ENCODE data around the gene WWOX. TPM values are rescaled to one million over a fixed set of nuclear protein-coding genes. Genes with fewer than 3 reads are reported as not detected.

The WWOX gene
- polyA plus RNA-seq, 1 donor (not counting 4 experiments of a cell fraction or from before 2014, with no cell fraction given): 5.1 TPM

DNA sequence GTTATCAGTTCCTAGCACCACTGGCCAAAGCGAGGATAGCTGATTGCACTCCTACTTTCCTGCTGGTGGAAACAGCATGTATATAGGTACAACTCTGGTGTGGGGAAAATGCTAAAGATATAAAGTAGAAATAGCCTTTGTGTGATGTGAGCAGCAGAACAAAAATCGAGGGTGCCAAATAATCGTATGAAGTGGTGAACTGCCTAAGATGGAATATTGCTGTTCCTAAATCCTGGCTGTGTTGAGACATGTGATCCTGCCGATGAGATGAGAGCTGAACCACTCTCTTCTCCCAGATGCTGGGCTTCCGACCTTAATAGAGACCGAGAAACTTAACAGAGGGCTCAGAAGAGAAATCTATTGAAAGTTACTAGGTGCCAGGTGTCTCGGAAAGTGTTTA, 117.8 kb downstream of the WWOX start:
- no peaks in the 10 kb centered on the region for H3K79me2 ChIP-seq (ENCODE audit: control insufficient read depth, insufficient read depth, low read length)
- dilution Hi-C loops (cut with MboI; ENCODE audit: extremely low pct_ligation_motif_present, low sequenced_read_pairs): no loop called here
- no peaks in the 10 kb centered on the region for H3K9me1 ChIP-seq (ENCODE audit: control insufficient read depth, extremely low read depth, insufficient read depth, low read length)
- H3K9me3 ChIP-seq (ENCODE audit: control insufficient read depth, low read depth, low read length): no peaks in the 10 kb centered on the region
- TF ChIP-seq EZH2 (IDR thresholded peaks at IDR 0.05; ENCODE audit: low read length): no peak
- TF ChIP-seq, protein P1, sequence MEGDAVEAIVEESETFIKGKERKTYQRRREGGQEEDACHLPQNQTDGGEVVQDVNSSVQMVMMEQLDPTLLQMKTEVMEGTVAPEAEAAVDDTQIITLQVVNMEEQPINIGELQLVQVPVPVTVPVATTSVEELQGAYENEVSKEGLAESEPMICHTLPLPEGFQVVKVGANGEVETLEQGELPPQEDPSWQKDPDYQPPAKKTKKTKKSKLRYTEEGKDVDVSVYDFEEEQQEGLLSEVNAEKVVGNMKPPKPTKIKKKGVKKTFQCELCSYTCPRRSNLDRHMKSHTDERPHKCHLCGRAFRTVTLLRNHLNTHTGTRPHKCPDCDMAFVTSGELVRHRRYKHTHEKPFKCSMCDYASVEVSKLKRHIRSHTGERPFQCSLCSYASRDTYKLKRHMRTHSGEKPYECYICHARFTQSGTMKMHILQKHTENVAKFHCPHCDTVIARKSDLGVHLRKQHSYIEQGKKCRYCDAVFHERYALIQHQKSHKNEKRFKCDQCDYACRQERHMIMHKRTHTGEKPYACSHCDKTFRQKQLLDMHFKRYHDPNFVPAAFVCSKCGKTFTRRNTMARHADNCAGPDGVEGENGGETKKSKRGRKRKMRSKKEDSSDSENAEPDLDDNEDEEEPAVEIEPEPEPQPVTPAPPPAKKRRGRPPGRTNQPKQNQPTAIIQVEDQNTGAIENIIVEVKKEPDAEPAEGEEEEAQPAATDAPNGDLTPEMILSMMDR (optimal IDR thresholded peaks at IDR 0.05 in 1 of 3, IDR thresholded peaks at IDR 0.05 in 1 of 3, conservative IDR thresholded peaks at IDR 0.05 in 1 of 3; ENCODE audit: extremely low read depth in 1 of 3, insufficient read depth in 2 of 3, low read length in 3 of 3): no peak
- no peak overlapping the region for H3K9ac ChIP-seq (ENCODE audit: control insufficient read depth, extremely low read depth, insufficient read depth, low read length)
- H3K4me3 ChIP-seq (ENCODE audit: control insufficient read depth in 2 of 3, extremely low read depth in 1 of 3, insufficient read depth in 2 of 3, low read depth in 1 of 3, low read length in 3 of 3): no peak overlapping the region
- H3K36me3 ChIP-seq (ENCODE audit: control insufficient read depth in 2 of 2, extremely low read depth in 1 of 2, insufficient read depth in 2 of 2, low read length in 2 of 2): no peaks in the 10 kb centered on the region
- no peak overlapping the region for H3K27ac ChIP-seq (ENCODE audit: control insufficient read depth, insufficient read depth, low read length)
- H2AFZ ChIP-seq (ENCODE audit: control insufficient read depth, low read length): no peak overlapping the region
- FAIRE-seq (no peak), DNase-seq (ENCODE audit: low read depth, low spot score) (no peak)
- H3K4me1 ChIP-seq (ENCODE audit: control insufficient read depth, extremely low read depth, insufficient read depth, low read length): peaks cover 6% of the 10 kb centered on the region
- no peak overlapping the region for H3K4me2 ChIP-seq (ENCODE audit: control insufficient read depth, extremely low read depth, insufficient read depth, low read depth, low read length)
- no peaks in the 10 kb centered on the region for H4K20me1 ChIP-seq (ENCODE audit: control insufficient read depth, extremely low read depth, insufficient read depth, low read length)
- no peaks in the 10 kb centered on the region for H3K27me3 ChIP-seq (ENCODE audit: control insufficient read depth, extremely low read depth, insufficient read depth, low read length)

DNA sequence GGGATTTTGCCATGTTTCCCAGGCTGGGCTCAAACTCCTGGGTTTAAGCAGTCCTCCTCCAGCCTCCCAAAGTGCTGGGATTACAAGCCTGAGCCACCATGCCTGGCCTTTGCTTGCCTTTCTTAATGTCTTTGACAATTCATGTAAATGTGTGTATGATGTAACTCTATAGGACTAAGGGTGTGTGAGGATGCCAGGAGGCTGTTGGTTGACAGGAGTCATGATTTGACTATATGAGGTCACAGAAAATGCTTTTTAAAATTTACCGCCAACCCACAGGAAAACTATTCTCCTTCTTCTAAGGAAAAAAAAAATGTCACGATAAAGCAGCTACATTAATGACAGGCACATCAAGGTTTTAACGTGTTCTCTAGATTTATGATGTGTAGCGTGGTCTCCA, 118.8 kb downstream of the WWOX start:
- Histone ChIP-seq H3K9me1 (ENCODE audit: control insufficient read depth, extremely low read depth, insufficient read depth, low read length) (no peaks in the 10 kb centered on the region), H3K9me3 (ENCODE audit: control insufficient read depth, low read depth, low read length) (no peaks in the 10 kb centered on the region), H3K36me3 (ENCODE audit: control insufficient read depth in 2 of 2, extremely low read depth in 1 of 2, insufficient read depth in 2 of 2, low read length in 2 of 2) (no peaks in the 10 kb centered on the region), H3K4me1 (ENCODE audit: control insufficient read depth, extremely low read depth, insufficient read depth, low read length) (no peaks in the 10 kb centered on the region), H3K4me2 (ENCODE audit: control insufficient read depth, extremely low read depth, insufficient read depth, low read depth, low read length) (no peak overlapping the region), H3K79me2 (ENCODE audit: control insufficient read depth, insufficient read depth, low read length) (no peaks in the 10 kb centered on the region), H3K27me3 (ENCODE audit: control insufficient read depth, extremely low read depth, insufficient read depth, low read length) (no peaks in the 10 kb centered on the region), H3K4me3 (ENCODE audit: control insufficient read depth in 2 of 3, extremely low read depth in 1 of 3, insufficient read depth in 2 of 3, low read depth in 1 of 3, low read length in 3 of 3) (no peak overlapping the region), H3K27ac (ENCODE audit: control insufficient read depth, insufficient read depth, low read length) (no peak overlapping the region), H4K20me1 (ENCODE audit: control insufficient read depth, extremely low read depth, insufficient read depth, low read length) (no peaks in the 10 kb centered on the region), H2AFZ (ENCODE audit: control insufficient read depth, low read length) (no peak overlapping the region), H3K9ac (ENCODE audit: control insufficient read depth, extremely low read depth, insufficient read depth, low read length) (no peak overlapping the region)
- FAIRE-seq (no peak), DNase-seq (ENCODE audit: low read depth, low spot score) (no peak)
- dilution Hi-C loops (cut with MboI; ENCODE audit: extremely low pct_ligation_motif_present, low sequenced_read_pairs): no loop called here
- TF ChIP-seq, protein P1 (optimal IDR thresholded peaks at IDR 0.05 in 1 of 3, IDR thresholded peaks at IDR 0.05 in 1 of 3, conservative IDR thresholded peaks at IDR 0.05 in 1 of 3; ENCODE audit: extremely low read depth in 1 of 3, insufficient read depth in 2 of 3, low read length in 3 of 3): no peak
- no peak for TF ChIP-seq EZH2 (IDR thresholded peaks at IDR 0.05; ENCODE audit: low read length)

Data from keratinocyte (primary cell).